ENCODE data around the gene GRK7. TPM values are rescaled to one million over a fixed set of nuclear protein-coding genes. Genes with fewer than 3 reads are reported as not detected.

Gene GRK7
- total and polyA plus RNA-seq, 2 of the 13 experiments (the other 11 are each of a cell fraction or from before 2014, with no cell fraction given), result not detected

DNA sequence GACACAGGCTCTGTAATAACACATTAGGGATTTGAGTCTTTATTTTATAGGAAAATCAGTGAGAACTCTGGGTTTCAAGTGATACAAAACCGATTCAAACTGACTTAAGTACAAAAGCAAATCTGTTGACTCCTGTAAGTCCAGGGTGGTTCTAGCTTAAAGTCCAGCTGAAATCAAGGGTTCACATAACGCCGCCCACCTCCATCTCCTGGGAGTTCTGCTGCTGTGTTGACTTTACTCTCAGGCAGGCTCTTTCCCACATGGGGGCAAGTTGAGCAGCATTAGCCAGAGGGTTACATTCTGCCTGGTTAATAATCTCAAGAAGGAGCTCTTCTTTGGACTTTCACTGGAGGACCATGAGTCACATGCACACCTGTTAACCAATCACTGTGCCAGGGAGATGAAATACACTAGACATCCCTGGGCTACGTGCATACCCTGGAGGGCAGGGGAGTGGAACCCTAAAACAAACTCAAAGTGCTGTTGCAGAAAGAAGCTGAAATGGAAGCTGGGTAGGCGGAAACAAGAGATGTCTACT is 34.8 kb upstream of the GRK7 start (continued):
- TF ChIP-seq RFX1 (IDR thresholded peaks at IDR 0.05), result no peak
- TF ChIP-seq ZNF354B (CRISPR knock-in tag; IDR thresholded peaks at IDR 0.05), result no peak
- TF ChIP-seq ZNF530 (CRISPR knock-in tag; IDR thresholded peaks at IDR 0.05; ENCODE audit: low read depth), result no peak
- TF ChIP-seq HOXD1 (CRISPR knock-in tag; IDR thresholded peaks at IDR 0.05), result no peak
- no peak for TF ChIP-seq JARID2 (CRISPR knock-in tag; IDR thresholded peaks at IDR 0.05; ENCODE audit: insufficient replicate concordance)
- TF ChIP-seq ARNT2 (CRISPR knock-in tag; IDR thresholded peaks at IDR 0.05; ENCODE audit: low read depth), result 0 out of 2 replicates have a peak, but pooled peaks have one; percentile 40
- peak; percentile 82 for TF ChIP-seq SALL1 (CRISPR knock-in tag; IDR thresholded peaks at IDR 0.05)
- TF ChIP-seq ZNF549 (CRISPR knock-in tag; IDR thresholded peaks at IDR 0.05), result no peak
- TF ChIP-seq SOX6 (IDR thresholded peaks at IDR 0.05), result no peak
- peak; percentile 45; the same call in 1 of the 2 replicates for TF ChIP-seq SOX6 (CRISPR knock-in tag; IDR thresholded peaks at IDR 0.05)
- TF ChIP-seq ZBTB42 (CRISPR knock-in tag; IDR thresholded peaks at IDR 0.05), result no peak
- no peak for TF ChIP-seq ZBTB21 (CRISPR knock-in tag; IDR thresholded peaks at IDR 0.05)
- TF ChIP-seq, protein P1, sequence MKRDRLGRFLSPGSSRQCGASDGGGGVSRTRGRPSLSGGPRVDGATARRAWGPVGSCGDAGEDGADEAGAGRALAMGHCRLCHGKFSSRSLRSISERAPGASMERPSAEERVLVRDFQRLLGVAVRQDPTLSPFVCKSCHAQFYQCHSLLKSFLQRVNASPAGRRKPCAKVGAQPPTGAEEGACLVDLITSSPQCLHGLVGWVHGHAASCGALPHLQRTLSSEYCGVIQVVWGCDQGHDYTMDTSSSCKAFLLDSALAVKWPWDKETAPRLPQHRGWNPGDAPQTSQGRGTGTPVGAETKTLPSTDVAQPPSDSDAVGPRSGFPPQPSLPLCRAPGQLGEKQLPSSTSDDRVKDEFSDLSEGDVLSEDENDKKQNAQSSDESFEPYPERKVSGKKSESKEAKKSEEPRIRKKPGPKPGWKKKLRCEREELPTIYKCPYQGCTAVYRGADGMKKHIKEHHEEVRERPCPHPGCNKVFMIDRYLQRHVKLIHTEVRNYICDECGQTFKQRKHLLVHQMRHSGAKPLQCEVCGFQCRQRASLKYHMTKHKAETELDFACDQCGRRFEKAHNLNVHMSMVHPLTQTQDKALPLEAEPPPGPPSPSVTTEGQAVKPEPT (CRISPR knock-in tag; IDR thresholded peaks at IDR 0.05; ENCODE audit: low read depth), result no peak
- TF ChIP-seq TSC22D2 (CRISPR knock-in tag; IDR thresholded peaks at IDR 0.05; ENCODE audit: borderline replicate concordance), result 0 out of 2 replicates have a peak, but pooled peaks have one; percentile 24
- TF ChIP-seq, protein P2, sequence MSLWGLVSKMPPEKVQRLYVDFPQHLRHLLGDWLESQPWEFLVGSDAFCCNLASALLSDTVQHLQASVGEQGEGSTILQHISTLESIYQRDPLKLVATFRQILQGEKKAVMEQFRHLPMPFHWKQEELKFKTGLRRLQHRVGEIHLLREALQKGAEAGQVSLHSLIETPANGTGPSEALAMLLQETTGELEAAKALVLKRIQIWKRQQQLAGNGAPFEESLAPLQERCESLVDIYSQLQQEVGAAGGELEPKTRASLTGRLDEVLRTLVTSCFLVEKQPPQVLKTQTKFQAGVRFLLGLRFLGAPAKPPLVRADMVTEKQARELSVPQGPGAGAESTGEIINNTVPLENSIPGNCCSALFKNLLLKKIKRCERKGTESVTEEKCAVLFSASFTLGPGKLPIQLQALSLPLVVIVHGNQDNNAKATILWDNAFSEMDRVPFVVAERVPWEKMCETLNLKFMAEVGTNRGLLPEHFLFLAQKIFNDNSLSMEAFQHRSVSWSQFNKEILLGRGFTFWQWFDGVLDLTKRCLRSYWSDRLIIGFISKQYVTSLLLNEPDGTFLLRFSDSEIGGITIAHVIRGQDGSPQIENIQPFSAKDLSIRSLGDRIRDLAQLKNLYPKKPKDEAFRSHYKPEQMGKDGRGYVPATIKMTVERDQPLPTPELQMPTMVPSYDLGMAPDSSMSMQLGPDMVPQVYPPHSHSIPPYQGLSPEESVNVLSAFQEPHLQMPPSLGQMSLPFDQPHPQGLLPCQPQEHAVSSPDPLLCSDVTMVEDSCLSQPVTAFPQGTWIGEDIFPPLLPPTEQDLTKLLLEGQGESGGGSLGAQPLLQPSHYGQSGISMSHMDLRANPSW (CRISPR knock-in tag; IDR thresholded peaks at IDR 0.05; ENCODE audit: borderline replicate concordance), result no peak; the same call in 1 of the 2 replicates
- TF ChIP-seq, protein P3, sequence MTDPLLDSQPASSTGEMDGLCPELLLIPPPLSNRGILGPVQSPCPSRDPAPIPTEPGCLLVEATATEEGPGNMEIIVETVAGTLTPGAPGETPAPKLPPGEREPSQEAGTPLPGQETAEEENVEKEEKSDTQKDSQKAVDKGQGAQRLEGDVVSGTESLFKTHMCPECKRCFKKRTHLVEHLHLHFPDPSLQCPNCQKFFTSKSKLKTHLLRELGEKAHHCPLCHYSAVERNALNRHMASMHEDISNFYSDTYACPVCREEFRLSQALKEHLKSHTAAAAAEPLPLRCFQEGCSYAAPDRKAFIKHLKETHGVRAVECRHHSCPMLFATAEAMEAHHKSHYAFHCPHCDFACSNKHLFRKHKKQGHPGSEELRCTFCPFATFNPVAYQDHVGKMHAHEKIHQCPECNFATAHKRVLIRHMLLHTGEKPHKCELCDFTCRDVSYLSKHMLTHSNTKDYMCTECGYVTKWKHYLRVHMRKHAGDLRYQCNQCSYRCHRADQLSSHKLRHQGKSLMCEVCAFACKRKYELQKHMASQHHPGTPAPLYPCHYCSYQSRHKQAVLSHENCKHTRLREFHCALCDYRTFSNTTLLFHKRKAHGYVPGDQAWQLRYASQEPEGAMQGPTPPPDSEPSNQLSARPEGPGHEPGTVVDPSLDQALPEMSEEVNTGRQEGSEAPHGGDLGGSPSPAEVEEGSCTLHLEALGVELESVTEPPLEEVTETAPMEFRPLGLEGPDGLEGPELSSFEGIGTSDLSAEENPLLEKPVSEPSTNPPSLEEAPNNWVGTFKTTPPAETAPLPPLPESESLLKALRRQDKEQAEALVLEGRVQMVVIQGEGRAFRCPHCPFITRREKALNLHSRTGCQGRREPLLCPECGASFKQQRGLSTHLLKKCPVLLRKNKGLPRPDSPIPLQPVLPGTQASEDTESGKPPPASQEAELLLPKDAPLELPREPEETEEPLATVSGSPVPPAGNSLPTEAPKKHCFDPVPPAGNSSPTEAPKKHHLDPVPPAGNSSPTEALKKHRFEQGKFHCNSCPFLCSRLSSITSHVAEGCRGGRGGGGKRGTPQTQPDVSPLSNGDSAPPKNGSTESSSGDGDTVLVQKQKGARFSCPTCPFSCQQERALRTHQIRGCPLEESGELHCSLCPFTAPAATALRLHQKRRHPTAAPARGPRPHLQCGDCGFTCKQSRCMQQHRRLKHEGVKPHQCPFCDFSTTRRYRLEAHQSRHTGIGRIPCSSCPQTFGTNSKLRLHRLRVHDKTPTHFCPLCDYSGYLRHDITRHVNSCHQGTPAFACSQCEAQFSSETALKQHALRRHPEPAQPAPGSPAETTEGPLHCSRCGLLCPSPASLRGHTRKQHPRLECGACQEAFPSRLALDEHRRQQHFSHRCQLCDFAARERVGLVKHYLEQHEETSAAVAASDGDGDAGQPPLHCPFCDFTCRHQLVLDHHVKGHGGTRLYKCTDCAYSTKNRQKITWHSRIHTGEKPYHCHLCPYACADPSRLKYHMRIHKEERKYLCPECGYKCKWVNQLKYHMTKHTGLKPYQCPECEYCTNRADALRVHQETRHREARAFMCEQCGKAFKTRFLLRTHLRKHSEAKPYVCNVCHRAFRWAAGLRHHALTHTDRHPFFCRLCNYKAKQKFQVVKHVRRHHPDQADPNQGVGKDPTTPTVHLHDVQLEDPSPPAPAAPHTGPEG (CRISPR knock-in tag; IDR thresholded peaks at IDR 0.05), result no peak
- 0 out of 2 replicates have a peak, but pooled peaks have one; percentile 32 for TF ChIP-seq PHF20 (CRISPR knock-in tag; IDR thresholded peaks at IDR 0.05)
- TF ChIP-seq ZNF674 (CRISPR knock-in tag; IDR thresholded peaks at IDR 0.05; ENCODE audit: low read depth), result no peak
- TF ChIP-seq ATF2 (CRISPR knock-in tag; IDR thresholded peaks at IDR 0.05), result no peak
